ENCODE results near the gene CD63. TPM values are rescaled to one million over a fixed set of nuclear protein-coding genes. Genes with fewer than 3 reads are reported as not detected.
A peak's percentile ranks its signal among the peaks of the same experiment; 100 is the strongest.

The CD63 gene
- total RNA-seq, 1 experiment from 2014 or later: 880 TPM

GRCh38 chr12:55757701-55758100 lies 28.9 kb upstream of the CD63 start:
- Mint-ChIP-seq H3K9me3 (ENCODE audit: low read depth, unreplicated experiment) (no peaks in the 10 kb centered on the region), H3K27ac (ENCODE audit: unreplicated experiment) (no peak overlapping the region), H3K4me3 (ENCODE audit: low read depth, unreplicated experiment) (no peak overlapping the region), H3K27me3 (ENCODE audit: unreplicated experiment) (no peaks in the 10 kb centered on the region), H3K36me3 (ENCODE audit: insufficient read depth, unreplicated experiment) (peaks cover 48% of the 10 kb centered on the region), H3K4me1 (ENCODE audit: low read depth, unreplicated experiment) (no peaks in the 10 kb centered on the region)
- intact Hi-C loops (cut with micrococcal nuclease; ENCODE audit: unreplicated experiment): no loop called here
- no peak for DNase-seq
- TF ChIP-seq CTCF (IDR thresholded peaks at IDR 0.05; ENCODE audit: unreplicated experiment): no peak
- CTCF ChIA-PET: no interaction called here
- BruUV-seq (replicated peaks): no TSS peak

- H3K27ac Mint-ChIP-seq (ENCODE audit: unreplicated experiment): no peak overlapping the region
- no peak for DNase-seq
- H3K4me1 Mint-ChIP-seq (ENCODE audit: low read depth, unreplicated experiment): no peaks in the 10 kb centered on the region
- CTCF ChIA-PET: interaction anchor here (0.6 to 1.4 kb wide), 3 partner anchors 62 to 257 kb away, joined by 3 read pairs; partner anchors contain the start of genes ORMDL2 and SARNP
- H3K27me3 Mint-ChIP-seq (ENCODE audit: unreplicated experiment): no peaks in the 10 kb centered on the region
- no peaks in the 10 kb centered on the region for H3K9me3 Mint-ChIP-seq (ENCODE audit: low read depth, unreplicated experiment)
- H3K4me3 Mint-ChIP-seq (ENCODE audit: low read depth, unreplicated experiment): no peak overlapping the region
- peaks cover 40% of the 10 kb centered on the region for H3K36me3 Mint-ChIP-seq (ENCODE audit: insufficient read depth, unreplicated experiment)
- intact Hi-C loops (cut with micrococcal nuclease; ENCODE audit: unreplicated experiment): no loop called here
- no peak for TF ChIP-seq CTCF (IDR thresholded peaks at IDR 0.05; ENCODE audit: unreplicated experiment)
- BruUV-seq (replicated peaks): no TSS peak
These were observed 26.4 kb upstream of the CD63 start for GRCh38 chr12:55755246-55755645.

DNA sequence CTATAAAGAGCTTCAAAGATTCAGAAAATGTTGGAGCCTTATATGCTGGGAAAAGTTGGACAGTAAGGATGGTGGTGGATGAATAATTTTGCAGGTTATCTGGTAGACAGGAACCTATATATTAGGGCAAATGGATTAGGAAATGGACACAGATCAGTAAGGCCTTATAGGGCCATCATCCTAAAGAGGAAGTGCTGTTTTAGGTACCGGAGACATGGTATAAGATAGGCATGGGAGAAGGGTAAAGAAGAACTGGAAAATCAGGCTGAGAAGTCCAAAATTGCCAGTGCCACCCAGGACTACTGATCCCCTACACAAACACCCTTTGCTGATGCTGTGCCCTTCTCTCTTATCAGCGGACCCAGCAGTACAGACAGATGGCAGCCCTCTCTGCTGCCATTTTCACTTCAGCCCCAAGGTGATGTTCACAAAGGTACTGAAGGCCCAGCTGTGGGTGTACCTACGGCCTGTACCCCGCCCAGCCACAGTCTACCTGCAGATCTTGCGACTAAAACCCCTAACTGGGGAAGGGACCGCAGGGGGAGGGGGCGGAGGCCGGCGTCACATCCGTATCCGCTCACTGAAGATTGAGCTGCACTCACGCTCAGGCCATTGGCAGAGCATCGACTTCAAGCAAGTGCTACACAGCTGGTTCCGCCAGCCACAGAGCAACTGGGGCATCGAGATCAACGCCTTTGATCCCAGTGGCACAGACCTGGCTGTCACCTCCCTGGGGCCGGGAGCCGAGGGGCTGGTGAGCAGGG lies 19.6 kb upstream of the CD63 start:
- BruUV-seq (replicated peaks): no TSS peak

GRCh38 chr12:55746913-55747231 lies 18.1 kb upstream of the CD63 start:
- H3K9me3 Mint-ChIP-seq (ENCODE audit: low read depth, unreplicated experiment): no peaks in the 10 kb centered on the region
- peaks cover 33% of the 10 kb centered on the region for H3K36me3 Mint-ChIP-seq (ENCODE audit: insufficient read depth, unreplicated experiment)
- intact Hi-C loops (cut with micrococcal nuclease; ENCODE audit: unreplicated experiment): no loop called here
- no TSS peak for BruUV-seq (replicated peaks)
- CTCF ChIA-PET: interaction anchor here (0.6 to 1.5 kb wide), 3 partner anchors 9 to 22 kb away, joined by 5 to 10 read pairs (median 6); no protein-coding TSS in a partner anchor
- no peak for TF ChIP-seq CTCF (IDR thresholded peaks at IDR 0.05; ENCODE audit: unreplicated experiment)
- no peak for DNase-seq
- H3K4me1 Mint-ChIP-seq (ENCODE audit: low read depth, unreplicated experiment): peaks cover 21% of the 10 kb centered on the region
- no peak overlapping the region for H3K4me3 Mint-ChIP-seq (ENCODE audit: low read depth, unreplicated experiment)
- no peak overlapping the region for H3K27ac Mint-ChIP-seq (ENCODE audit: unreplicated experiment)
- peaks cover 28% of the 10 kb centered on the region for H3K27me3 Mint-ChIP-seq (ENCODE audit: unreplicated experiment)

More for the DNA sequence above, 19.6 kb upstream of the CD63 start:
- H3K4me3 Mint-ChIP-seq (ENCODE audit: low read depth, unreplicated experiment): no peak overlapping the region
- peaks cover 42% of the 10 kb centered on the region for H3K36me3 Mint-ChIP-seq (ENCODE audit: insufficient read depth, unreplicated experiment)
- H3K9me3 Mint-ChIP-seq (ENCODE audit: low read depth, unreplicated experiment): no peaks in the 10 kb centered on the region
- peaks cover 14% of the 10 kb centered on the region for H3K27me3 Mint-ChIP-seq (ENCODE audit: unreplicated experiment)
- H3K4me1 Mint-ChIP-seq (ENCODE audit: low read depth, unreplicated experiment): peaks cover 10% of the 10 kb centered on the region
- H3K27ac Mint-ChIP-seq (ENCODE audit: unreplicated experiment): peak overlapping the region; percentile 1
- CTCF ChIA-PET: interaction anchor here (0.6 to 1.5 kb wide), 4 partner anchors 11 to 168 kb away, joined by 3 to 7 read pairs (median 5); no protein-coding TSS in a partner anchor
- intact Hi-C loops (cut with micrococcal nuclease; ENCODE audit: unreplicated experiment): no loop called here
- DNase-seq: no peak
- no peak for TF ChIP-seq CTCF (IDR thresholded peaks at IDR 0.05; ENCODE audit: unreplicated experiment)
